DMS114 treated with DMSO at 0.1 percent for 48 hours (cell line): ENCODE measurements around the gene ERC2.
A peak's percentile ranks its signal among the peaks of the same experiment; 100 is the strongest.
"Not testable (repeated sequence)": the region's sequence is repeated elsewhere in the genome, so short reads cannot be mapped to it uniquely, and the experiment has no call there.

ENCODE experiments used
- DNase-seq: peaks from one replicate; lab custom pipeline; 2025; ENCODE audit not compliant: unreplicated experiment; lab: John Stamatoyannopoulos, UW

ERC2 gene

GRCh38 chr3:56468184-56469106 lies at the start of gene ERC2:
Gene ERC2 (minus strand): TSS chr3:56468467.
- DNase-seq: peak; percentile 42

- no peak for DNase-seq
Observed at GRCh38 chr3:56502738-56503137, 34.5 kb upstream of the ERC2 start.

GRCh38 chr3:56496376-56496775 lies 28.1 kb upstream of the ERC2 start:
- DNase-seq: not testable (repeated sequence)

GRCh38 chr3:56494679-56495322 lies 26.5 kb upstream of the ERC2 start:
- DNase-seq: peak; percentile 64

- no peak for DNase-seq
Observed at GRCh38 chr3:56491566-56491965, 23.3 kb upstream of the ERC2 start.

GRCh38 chr3:56488812-56489600 lies 20.7 kb upstream of the ERC2 start:
- no peak for DNase-seq

- DNase-seq: no peak
Observed at GRCh38 chr3:56484525-56485032, 16.3 kb upstream of the ERC2 start.

- DNase-seq: no peak
Observed at GRCh38 chr3:56484122-56484521, 15.9 kb upstream of the ERC2 start.

- DNase-seq: no peak
Observed at GRCh38 chr3:56477646-56478045, 9.4 kb upstream of the ERC2 start.

GRCh38 chr3:56476771-56477170 lies 8.5 kb upstream of the ERC2 start:
- no peak for DNase-seq

- no peak for DNase-seq
Observed at GRCh38 chr3:56471771-56472170, 3.5 kb upstream of the ERC2 start.

GRCh38 chr3:56469141-56469540 lies 874 bp upstream of the ERC2 start:
- DNase-seq: no peak

GRCh38 chr3:56467801-56468183 lies 475 bp downstream of the ERC2 start:
- DNase-seq: no peak

- DNase-seq: peak; percentile 49
Observed at GRCh38 chr3:56467108-56467507, 1.2 kb downstream of the ERC2 start.

GRCh38 chr3:56459719-56460118 lies 8.5 kb downstream of the ERC2 start:
- DNase-seq: no peak

- DNase-seq: no peak
Observed at GRCh38 chr3:56459104-56459496, 9.2 kb downstream of the ERC2 start.

GRCh38 chr3:56458496-56459103 lies 9.7 kb downstream of the ERC2 start:
- DNase-seq: no peak

GRCh38 chr3:56456117-56456516 lies 12.2 kb downstream of the ERC2 start:
- no peak for DNase-seq

- DNase-seq: no peak
Observed at GRCh38 chr3:56453011-56453410, 15.3 kb downstream of the ERC2 start.

- no peak for DNase-seq
Observed at GRCh38 chr3:56452085-56452484, 16.2 kb downstream of the ERC2 start.

GRCh38 chr3:56443372-56443771 lies 24.9 kb downstream of the ERC2 start:
- DNase-seq: no peak
